ENCODE results near the gene MYO1C. TPM values are rescaled to one million over a fixed set of nuclear protein-coding genes. Genes with fewer than 3 reads are reported as not detected.

The MYO1C gene
- total and polyA plus RNA-seq, 2 experiments from 2014 or later: 76.8 to 85.3 TPM

DNA sequence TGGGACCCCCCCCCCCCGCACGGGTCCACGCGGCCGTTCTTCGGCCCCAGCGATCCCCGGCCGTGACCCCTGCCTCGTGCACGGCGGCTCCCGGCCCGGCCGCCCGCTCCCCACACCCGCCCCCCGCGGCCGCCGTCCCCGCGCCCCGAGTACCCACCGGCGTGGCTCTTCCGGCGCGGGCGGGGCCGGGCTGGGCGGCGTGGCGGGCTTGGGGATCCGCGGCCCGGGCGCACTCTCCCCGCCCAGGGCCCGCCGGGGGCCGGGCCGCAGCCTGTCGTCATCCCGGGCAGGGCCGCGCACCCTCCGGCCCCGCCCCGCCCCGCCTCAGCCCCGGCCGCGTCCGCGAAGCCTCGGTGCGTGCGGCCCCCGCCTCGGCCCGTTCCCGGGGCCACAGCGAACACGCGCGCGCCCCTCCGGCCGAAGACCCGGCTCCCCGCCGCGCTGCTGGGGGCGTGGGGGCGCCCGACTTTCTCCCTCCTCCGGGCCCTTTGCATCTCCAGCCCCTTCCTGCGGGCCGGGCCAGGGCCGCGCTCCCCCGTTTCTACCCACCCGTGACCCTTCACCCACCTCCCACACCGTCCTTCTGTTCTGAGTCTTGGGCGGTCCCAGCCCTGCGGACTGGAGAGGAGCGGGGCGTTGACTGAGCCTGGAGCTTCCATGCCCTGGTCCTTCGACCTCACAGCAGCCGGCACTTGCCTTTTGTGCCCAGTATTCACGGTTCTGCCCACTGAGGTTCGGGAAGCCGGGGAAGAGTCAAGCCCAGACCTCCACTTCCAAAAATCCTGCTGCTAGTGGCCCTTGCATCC, 840 bp downstream of the MYO1C start:
- peaks cover 40% of the 10 kb centered on the region for H3K4me1 ChIP-seq (ENCODE audit: insufficient read depth)
- H3K79me2 ChIP-seq: peaks cover 26% of the 10 kb centered on the region
- no peaks in the 10 kb centered on the region for H3K9me2 ChIP-seq (replicated peaks; ENCODE audit: insufficient read depth)
- 8% methylated on average over 22 of the region's 94 CpGs for WGBS (ENCODE audit: low lambda C conversion rate, missing lambda C conversion rate)
- peak overlapping the region; percentile 70 for H3K4me3 ChIP-seq
- peak overlapping the region; percentile 88 for H3K27ac ChIP-seq
- peak overlapping the region; percentile 83 for H2AFZ ChIP-seq
- no peaks in the 10 kb centered on the region for H3K9me3 ChIP-seq (ENCODE audit: low read depth)
- H3K36me3 ChIP-seq (replicated peaks; ENCODE audit: insufficient read depth, low read depth): no peaks in the 10 kb centered on the region
- H4K20me1 ChIP-seq (ENCODE audit: insufficient read depth, poor library complexity, severe bottlenecking): no peaks in the 10 kb centered on the region
- H3K4me2 ChIP-seq: peak overlapping the region; percentile 99
- TF ChIP-seq EZH2 (IDR thresholded peaks at IDR 0.05; ENCODE audit: borderline replicate concordance): no peak
- TF ChIP-seq EZH2phosphoT487 (IDR thresholded peaks at IDR 0.05; ENCODE audit: low read depth, severe bottlenecking, unreplicated experiment): no peak
- TF ChIP-seq CTCF (IDR thresholded peaks at IDR 0.05; ENCODE audit: poor library complexity): no peak
- peak; percentile 88 for DNase-seq (ENCODE audit: low spot score)
- no peaks in the 10 kb centered on the region for H3K27me3 ChIP-seq

GRCh38 chr17:1490643-1491442, 1.6 kb downstream of the MYO1C start:
- H3K9me2 ChIP-seq (replicated peaks; ENCODE audit: insufficient read depth): no peaks in the 10 kb centered on the region
- no peaks in the 10 kb centered on the region for H3K36me3 ChIP-seq (replicated peaks; ENCODE audit: insufficient read depth, low read depth)
- peak overlapping the region; percentile 70 for H3K4me3 ChIP-seq
- H2AFZ ChIP-seq: peak overlapping the region; percentile 83
- H3K4me2 ChIP-seq: peak overlapping the region; percentile 99
- H3K27ac ChIP-seq: peak overlapping the region; percentile 88
- DNase-seq (ENCODE audit: low spot score): peak; percentile 83
- no peaks in the 10 kb centered on the region for H3K27me3 ChIP-seq
- WGBS (ENCODE audit: low lambda C conversion rate, missing lambda C conversion rate): 2% methylated on average over 26 of the region's 52 CpGs
- H3K4me1 ChIP-seq (ENCODE audit: insufficient read depth): peaks cover 47% of the 10 kb centered on the region
- H3K9me3 ChIP-seq (ENCODE audit: low read depth): no peaks in the 10 kb centered on the region
- H4K20me1 ChIP-seq (ENCODE audit: insufficient read depth, poor library complexity, severe bottlenecking): no peaks in the 10 kb centered on the region
- no peak for TF ChIP-seq EZH2 (IDR thresholded peaks at IDR 0.05; ENCODE audit: borderline replicate concordance)
- no peak for TF ChIP-seq CTCF (IDR thresholded peaks at IDR 0.05; ENCODE audit: poor library complexity)
- no peak for TF ChIP-seq EZH2phosphoT487 (IDR thresholded peaks at IDR 0.05; ENCODE audit: low read depth, severe bottlenecking, unreplicated experiment)
- H3K79me2 ChIP-seq: peaks cover 32% of the 10 kb centered on the region

- H3K4me1 ChIP-seq (ENCODE audit: insufficient read depth): peaks cover 47% of the 10 kb centered on the region
- H3K9me2 ChIP-seq (replicated peaks; ENCODE audit: insufficient read depth): no peaks in the 10 kb centered on the region
- H3K4me3 ChIP-seq: no peak overlapping the region
- no peaks in the 10 kb centered on the region for H3K36me3 ChIP-seq (replicated peaks; ENCODE audit: insufficient read depth, low read depth)
- H3K9me3 ChIP-seq (ENCODE audit: low read depth): no peaks in the 10 kb centered on the region
- peak overlapping the region; percentile 99 for H3K27ac ChIP-seq
- H3K4me2 ChIP-seq: peak overlapping the region; percentile 99
- H4K20me1 ChIP-seq (ENCODE audit: insufficient read depth, poor library complexity, severe bottlenecking): no peaks in the 10 kb centered on the region
- TF ChIP-seq EZH2 (IDR thresholded peaks at IDR 0.05; ENCODE audit: borderline replicate concordance) (no peak), EZH2phosphoT487 (IDR thresholded peaks at IDR 0.05; ENCODE audit: low read depth, severe bottlenecking, unreplicated experiment) (no peak), CTCF (IDR thresholded peaks at IDR 0.05; ENCODE audit: poor library complexity) (no peak)
- no peak for DNase-seq (ENCODE audit: low spot score)
- WGBS (ENCODE audit: low lambda C conversion rate, missing lambda C conversion rate): 69% methylated on average over 7 of the region's 7 CpGs
- no peak overlapping the region for H2AFZ ChIP-seq
- no peaks in the 10 kb centered on the region for H3K27me3 ChIP-seq
- peaks cover 42% of the 10 kb centered on the region for H3K79me2 ChIP-seq
Measured at GRCh38 chr17:1488826-1489270, 3.6 kb downstream of the MYO1C start.

Measured in hepatocyte (in vitro differentiated cells).